Smooth muscle cell (in vitro differentiated cells): ENCODE data around the gene TCEA3. TPM values are rescaled to one million over a fixed set of nuclear protein-coding genes. Genes with fewer than 3 reads are reported as not detected.

Experiments used
- DNase-seq: peaks from one replicate; lab custom pipeline; 2025; ENCODE audit not compliant: unreplicated experiment; lab: John Stamatoyannopoulos, UW
- H2AFZ ChIP-seq: fragments of 200-600 bp; sonication (generic); 2 replicates; pipeline ENCODE4 v1.6.0; 2016; ENCODE audit warnings: antibody characterized with exemption, low read depth, mild to moderate bottlenecking
- H3F3A ChIP-seq: fragments of 200-600 bp; sonication (generic); 2 replicates; pipeline ENCODE4 v1.6.0; 2017; ENCODE audit warnings: antibody characterized with exemption, low read depth
- H3K27ac ChIP-seq: fragments of 200-600 bp; sonication (generic); 2 replicates; pipeline ENCODE4 v1.5.1; 2016; ENCODE audit warnings: low read depth, mild to moderate bottlenecking
- H3K27me3 ChIP-seq: fragments of 200-600 bp; sonication (generic); 2 replicates; pipeline ENCODE4 v1.6.1; 2016; ENCODE audit warnings: low read depth, mild to moderate bottlenecking
- H3K36me3 ChIP-seq: fragments of 200-600 bp; sonication (generic); 2 replicates; pipeline ENCODE4 v1.5.1; 2016; ENCODE audit warnings: low read depth
- H3K4me1 ChIP-seq: fragments of 200-600 bp; sonication (generic); 2 replicates; pipeline ENCODE4 v1.5.1; 2016; ENCODE audit warnings: low read depth
- H3K4me2 ChIP-seq: fragments of 200-600 bp; sonication (generic); 2 replicates; pipeline ENCODE4 v1.6.0; 2016; ENCODE audit warnings: mild to moderate bottlenecking
- H3K4me3 ChIP-seq: fragments of 200-600 bp; sonication (generic); 2 replicates; pipeline ENCODE4 v1.5.1; 2016; ENCODE audit warnings: mild to moderate bottlenecking
- H3K79me2 ChIP-seq: fragments of 200-600 bp; sonication (generic); 2 replicates; pipeline ENCODE4 v1.6.0; 2016; ENCODE audit warnings: low read depth, mild to moderate bottlenecking
- H3K9ac ChIP-seq: fragments of 200-600 bp; sonication (generic); 2 replicates; pipeline ENCODE4 v1.6.0; 2016; ENCODE audit warnings: low read depth
- H3K9me3 ChIP-seq: fragments of 200-600 bp; sonication (generic); replicated peaks from 2 replicates; pipeline ENCODE4 v1.5.1; 2016; ENCODE audit warnings: low read depth
- H4K20me1 ChIP-seq: fragments of 200-600 bp; sonication (generic); 2 replicates; pipeline ENCODE4 v1.6.0; 2016; ENCODE audit warnings: low read depth
- CTCF ChIP-seq: fragments of 200-600 bp; sonication (generic); IDR thresholded peaks from 2 replicates; pipeline ENCODE4 v1.5.1; 2017; ENCODE audit warnings: borderline replicate concordance, mild to moderate bottlenecking, antibody characterized with exemption; ENCODE audit not compliant: insufficient read depth, poor library complexity, severe bottlenecking
- WGBS: methylation state at CpG from one replicate; pipeline ENCODE4 v1.1.7; 2016; ENCODE audit warnings: low lambda C conversion rate; 5-methylcytosine and 5-hydroxymethylcytosine counted together
- polyA plus RNA-seq: library from polyadenylated mRNA; unstranded; fragments of >200 nt; fragmentation: Nextera tagmentation; extraction: Ambion mirVana; gene quantifications from 2 replicates; pipeline ENCODE4 v1.2.1, GENCODE V29; 2016
- total RNA-seq: library from RNA; depleted of rRNA; stranded (reverse); fragments of >200 nt; gene quantifications from 2 replicates; pipeline ENCODE4 v1.2.3, GENCODE V29; 2014

Gene TCEA3
- total and polyA plus RNA-seq, 2 experiments from 2014 or later, result 8.2 to 19.2 TPM

- Histone ChIP-seq H3K9me3 (no peaks in the 10 kb centered on the region), H2AFZ (no peak overlapping the region), H3K4me1 (no peaks in the 10 kb centered on the region), H4K20me1 (no peaks in the 10 kb centered on the region), H3K36me3 (no peaks in the 10 kb centered on the region), H3K27me3 (no peaks in the 10 kb centered on the region), H3K79me2 (no peaks in the 10 kb centered on the region), H3F3A (peaks cover 3% of the 10 kb centered on the region), H3K4me2 (no peak overlapping the region), H3K9ac (no peak overlapping the region), H3K4me3 (no peak overlapping the region), H3K27ac (no peak overlapping the region)
- WGBS, result 52% methylated on average over 6 of the region's 6 CpGs
- DNase-seq, result no peak
- no peak for TF ChIP-seq CTCF
Observed at GRCh38 chr1:23419180-23419579, 5.4 kb downstream of the TCEA3 start.

GRCh38 chr1:23417570-23417969 lies 7.0 kb downstream of the TCEA3 start:
- Histone ChIP-seq H3K4me2 (no peak overlapping the region), H2AFZ (no peak overlapping the region), H4K20me1 (no peaks in the 10 kb centered on the region), H3K27ac (no peak overlapping the region), H3K27me3 (no peaks in the 10 kb centered on the region), H3K9me3 (no peaks in the 10 kb centered on the region), H3K9ac (no peak overlapping the region), H3K36me3 (no peaks in the 10 kb centered on the region), H3F3A (peaks cover 2% of the 10 kb centered on the region), H3K79me2 (no peaks in the 10 kb centered on the region), H3K4me3 (no peak overlapping the region), H3K4me1 (no peaks in the 10 kb centered on the region)
- DNase-seq, result no peak
- TF ChIP-seq CTCF, result no peak
- WGBS, result 66% methylated on average over 3 of the region's 3 CpGs

- Histone ChIP-seq H3F3A (peaks cover 4% of the 10 kb centered on the region), H3K9ac (no peak overlapping the region), H3K79me2 (no peaks in the 10 kb centered on the region), H3K9me3 (no peaks in the 10 kb centered on the region), H3K4me3 (no peak overlapping the region), H3K4me1 (no peaks in the 10 kb centered on the region), H3K4me2 (no peak overlapping the region), H3K27ac (no peak overlapping the region), H2AFZ (no peak overlapping the region), H3K27me3 (no peaks in the 10 kb centered on the region), H3K36me3 (no peaks in the 10 kb centered on the region), H4K20me1 (no peaks in the 10 kb centered on the region)
- no peak for DNase-seq
- WGBS, result 89% methylated on average over 4 of the region's 4 CpGs
- no peak for TF ChIP-seq CTCF
Observed at GRCh38 chr1:23416964-23417363, 7.6 kb downstream of the TCEA3 start.

GRCh38 chr1:23408797-23409290 lies 15.7 kb downstream of the TCEA3 start:
- Histone ChIP-seq H3K9me3 (no peaks in the 10 kb centered on the region), H2AFZ (no peak overlapping the region), H3K27me3 (no peaks in the 10 kb centered on the region), H3F3A (peaks cover 26% of the 10 kb centered on the region), H3K4me3 (no peak overlapping the region), H3K79me2 (no peaks in the 10 kb centered on the region), H3K36me3 (no peaks in the 10 kb centered on the region), H3K9ac (no peak overlapping the region), H3K4me2 (no peak overlapping the region), H4K20me1 (no peaks in the 10 kb centered on the region), H3K4me1 (no peaks in the 10 kb centered on the region), H3K27ac (no peak overlapping the region)
- no peak for DNase-seq
- TF ChIP-seq CTCF, result no peak
- 92% methylated on average over 7 of the region's 7 CpGs for WGBS
